ENCODE measurements around the gene RAD51.

DNA sequence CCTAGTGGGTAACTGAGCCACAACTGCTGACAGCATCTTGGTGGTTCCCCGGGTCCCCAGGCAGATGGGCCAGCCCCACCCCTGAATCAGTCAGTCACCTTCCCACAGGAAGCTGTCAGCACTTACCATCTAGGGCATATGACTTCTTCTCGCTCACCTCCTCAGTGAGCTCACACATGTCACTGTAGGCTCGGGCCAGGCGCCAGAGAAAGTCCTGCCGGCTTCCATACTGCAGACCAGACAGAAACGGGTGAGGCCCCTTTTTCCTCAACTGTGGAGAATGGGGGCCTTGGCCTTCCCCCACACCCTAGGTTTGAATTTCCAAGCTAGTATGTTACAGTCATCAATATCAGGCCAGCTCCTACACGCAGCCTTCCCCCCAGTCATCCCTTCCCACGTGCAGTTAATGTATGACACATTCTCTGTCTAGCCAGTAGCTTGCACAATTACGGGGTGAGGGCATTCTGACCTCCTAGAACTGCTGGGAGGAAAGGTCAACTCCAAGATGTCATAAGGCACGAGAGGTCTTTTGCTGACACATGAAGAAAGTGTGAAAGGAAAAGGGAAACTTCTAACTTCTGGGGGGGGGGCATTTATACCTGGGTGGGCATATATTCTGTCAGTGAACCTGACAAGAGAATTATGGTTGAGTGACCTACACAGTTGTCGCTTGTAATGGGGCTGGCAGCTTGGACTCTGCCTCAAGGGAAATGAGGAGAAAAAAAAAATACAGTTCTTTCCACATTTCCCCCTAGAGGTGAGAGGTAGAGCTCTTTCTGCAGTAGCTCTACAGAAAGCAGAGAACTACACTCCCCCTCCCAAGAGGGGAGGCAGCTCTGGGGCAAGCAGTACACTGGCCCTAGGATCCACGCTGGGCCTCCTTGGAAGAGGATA is 49.2 kb downstream of the RAD51 start:
- TF ChIP-seq POLR2AphosphoS5 (IDR thresholded peaks at IDR 0.05; ENCODE audit: borderline replicate concordance, low read depth, low read length), result no peak
- no peak for TF ChIP-seq EZH2 (IDR thresholded peaks at IDR 0.05)
